ENCODE measurements around the gene OR10R2.

- TF ChIP-seq POLR2A (IDR thresholded peaks at IDR 0.05): no peak
- TF ChIP-seq POLR2AphosphoS5 (IDR thresholded peaks at IDR 0.05): no peak
- TF ChIP-seq, protein P1, sequence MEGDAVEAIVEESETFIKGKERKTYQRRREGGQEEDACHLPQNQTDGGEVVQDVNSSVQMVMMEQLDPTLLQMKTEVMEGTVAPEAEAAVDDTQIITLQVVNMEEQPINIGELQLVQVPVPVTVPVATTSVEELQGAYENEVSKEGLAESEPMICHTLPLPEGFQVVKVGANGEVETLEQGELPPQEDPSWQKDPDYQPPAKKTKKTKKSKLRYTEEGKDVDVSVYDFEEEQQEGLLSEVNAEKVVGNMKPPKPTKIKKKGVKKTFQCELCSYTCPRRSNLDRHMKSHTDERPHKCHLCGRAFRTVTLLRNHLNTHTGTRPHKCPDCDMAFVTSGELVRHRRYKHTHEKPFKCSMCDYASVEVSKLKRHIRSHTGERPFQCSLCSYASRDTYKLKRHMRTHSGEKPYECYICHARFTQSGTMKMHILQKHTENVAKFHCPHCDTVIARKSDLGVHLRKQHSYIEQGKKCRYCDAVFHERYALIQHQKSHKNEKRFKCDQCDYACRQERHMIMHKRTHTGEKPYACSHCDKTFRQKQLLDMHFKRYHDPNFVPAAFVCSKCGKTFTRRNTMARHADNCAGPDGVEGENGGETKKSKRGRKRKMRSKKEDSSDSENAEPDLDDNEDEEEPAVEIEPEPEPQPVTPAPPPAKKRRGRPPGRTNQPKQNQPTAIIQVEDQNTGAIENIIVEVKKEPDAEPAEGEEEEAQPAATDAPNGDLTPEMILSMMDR (IDR thresholded peaks at IDR 0.05): no peak
- TF ChIP-seq EP300 (IDR thresholded peaks at IDR 0.05): no peak
Measured at GRCh38 chr1:158425027-158425426, 47.0 kb upstream of the OR10R2 start.

Data from gastroesophageal sphincter (tissue), 3 donors.